K562 (cell line): Measurements from ENCODE around the gene C1QTNF2. TPM values are rescaled to one million over a fixed set of nuclear protein-coding genes. Genes with fewer than 3 reads are reported as not detected.

Experiments used
- BRCA1 ChIP-seq, 2 experiments: fragments of 450-650 bp in 1 of 2; sonication (generic) in 1 of 2; formaldehyde crosslinking in 1 of 2; IDR thresholded peaks; 2 replicates each; pipeline versions ENCODE4 v1.5.0 to v1.6.1; 2017 to 2020; ENCODE audit warnings: mild to moderate bottlenecking in 1 of 2, missing genetic modification reagents in 1 of 2
- CSDE1 ChIP-seq, 2 experiments: fragments of 450-650 bp; IDR thresholded peaks; 2 replicates each; pipeline ENCODE4 v1.6.1; 2016; ENCODE audit warnings: mild to moderate bottlenecking in 1 of 2
- FOXA3 ChIP-seq, 2 experiments: fragments of 450-650 bp in 1 of 2; sonication (generic) in 1 of 2; formaldehyde crosslinking; IDR thresholded peaks in 1 of 2; conservative IDR thresholded peaks in 1 of 2; 2 replicates each; pipeline versions ENCODE4 v1.4.0 to v1.8.0; 2020 to 2022; ENCODE audit warnings: mild to moderate bottlenecking in 2 of 2, missing genetic modification reagents in 1 of 2
- RBBP5 ChIP-seq: fragments of 200-600 bp; sonication (generic); IDR thresholded peaks from 2 replicates; pipeline ENCODE4 v1.6.1; 2012; ENCODE audit warnings: borderline replicate concordance, mild to moderate bottlenecking, low read length, control low read depth, inconsistent platforms; ENCODE audit not compliant: insufficient read depth, poor library complexity, severe bottlenecking
- RBFOX2 ChIP-seq: fragments of 200-400 bp; formaldehyde crosslinking; IDR thresholded peaks from 2 replicates; pipeline ENCODE4 v1.6.1; 2017; ENCODE audit warnings: low read depth, mild to moderate bottlenecking, low read length, moderate library complexity
- SMAD4 ChIP-seq: fragments of 250-450 bp; sonication (Bioruptor Pico); conservative IDR thresholded peaks from 2 replicates; pipeline ENCODE4 v1.8.0; 2021; ENCODE audit warnings: inconsistent platforms, mild to moderate bottlenecking, moderate library complexity
- SNIP1 ChIP-seq: fragments of 450-650 bp; IDR thresholded peaks from 2 replicates; pipeline ENCODE4 v1.7.1; 2017; ENCODE audit warnings: low read depth, mild to moderate bottlenecking
- polyA plus RNA-seq, 8 experiments: library from polyadenylated mRNA; depleted of rRNA in 4 of 8; stranded (reverse) in 5 of 8; unstranded in 3 of 8; fragments of >200 nt; fragmentation: Nextera tagmentation in 2 of 8; fragmentation: Illumina TruSeq in 1 of 8; extraction: Ambion mirVana in 2 of 8; extraction: Trizol in 1 of 8; gene quantifications; 2 replicates each; pipeline versions ENCODE4 v1.2.1 to v1.2.3, GENCODE V29; 2011 to 2014; ENCODE audit warnings: inconsistent platforms in 1 of 8, missing spikeins in 1 of 8
- total RNA-seq, 7 experiments: library from RNA; depleted of rRNA in 6 of 7; stranded (reverse); fragments of >200 nt in 6 of 7; fragmentation: Illumina TruSeq in 2 of 7; extraction: Trizol in 2 of 7; gene quantifications; 2 replicates each; pipeline versions ENCODE4 v1.2.1 to v1.2.3, GENCODE V29; 2011 to 2021; ENCODE audit warnings: low replicate concordance in 1 of 7
- TF ChIP-seq, protein P1 (sequence below): sonication (generic); formaldehyde crosslinking; IDR thresholded peaks from 2 replicates; pipeline ENCODE4 v1.8.1; 2023; ENCODE audit warnings: mild to moderate bottlenecking, missing genetic modification reagents
- TF ChIP-seq, protein P2 (sequence below): fragments of 450-650 bp; IDR thresholded peaks from 2 replicates; pipeline ENCODE4 v1.6.1; 2017; ENCODE audit warnings: antibody characterized with exemption, mild to moderate bottlenecking
- TF ChIP-seq, protein P3 (sequence below): fragments of 450-650 bp; IDR thresholded peaks from 2 replicates; pipeline ENCODE4 v1.7.1; 2018; ENCODE audit warnings: mild to moderate bottlenecking, low read depth; ENCODE audit not compliant: partially characterized antibody
- TF ChIP-seq, protein P4 (sequence below), 2 experiments: fragments of 250-450 bp in 1 of 2; fragments of 450-650 bp in 1 of 2; sonication (Bioruptor Pico) in 1 of 2; IDR thresholded peaks; 2 replicates each; pipeline versions ENCODE4 v1.6.1 to v1.8.0; 2016 to 2021; ENCODE audit warnings: mild to moderate bottlenecking in 2 of 2, moderate library complexity in 2 of 2, missing compliant biosample characterization in 1 of 2, missing genetic modification characterization in 1 of 2
- TF ChIP-seq, protein P5 (sequence below): sonication (generic); formaldehyde crosslinking; IDR thresholded peaks from 2 replicates; pipeline ENCODE4 v1.8.0; 2022; ENCODE audit warnings: missing genetic modification reagents, mild to moderate bottlenecking, moderate library complexity, borderline replicate concordance

Gene C1QTNF2
- total and polyA plus RNA-seq, 9 of the 15 experiments (the other 6 are each of a cell fraction or from before 2014, with no cell fraction given): not detected

DNA sequence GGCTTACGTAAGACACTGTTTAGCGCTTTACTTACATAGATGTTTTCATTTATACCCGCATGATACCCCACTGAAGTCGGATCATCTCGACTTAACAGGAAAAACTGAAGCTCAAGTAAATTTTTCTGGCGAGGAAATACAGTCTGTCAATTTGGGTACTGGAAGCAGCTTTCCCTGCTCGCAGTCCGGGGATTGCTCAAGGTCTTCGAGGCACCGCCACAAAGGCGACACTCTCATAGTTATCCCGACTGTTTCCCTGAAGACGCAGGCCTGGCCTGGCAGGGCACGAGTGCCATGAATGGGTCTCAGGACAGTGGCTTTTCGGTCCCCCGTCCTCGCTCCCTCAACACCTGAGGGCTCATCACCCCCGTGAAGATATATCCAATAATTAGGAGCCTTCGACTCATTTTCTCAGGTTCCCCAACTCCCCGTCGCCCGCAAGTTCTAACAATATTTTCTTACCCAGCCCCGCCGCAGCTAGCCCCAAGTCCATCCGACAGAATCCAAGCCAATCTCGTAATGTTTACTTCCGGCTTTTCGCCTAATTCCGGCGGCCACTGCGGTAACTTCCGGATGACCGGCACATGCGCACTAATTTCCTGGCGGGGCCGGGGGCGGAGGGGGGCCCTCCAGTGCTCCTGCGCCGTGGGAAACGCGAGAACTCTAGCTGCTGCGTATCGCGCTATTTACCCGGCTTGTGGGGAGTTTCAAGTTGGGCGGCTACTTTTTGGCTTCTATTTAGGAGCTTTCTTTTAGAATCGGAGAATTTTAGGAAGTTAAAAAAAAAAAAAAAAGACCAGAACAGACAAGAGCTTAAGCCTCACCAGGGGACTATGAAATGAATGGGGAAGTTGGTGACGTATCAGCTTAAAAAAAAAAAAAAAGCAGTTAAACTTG is 48.4 kb upstream of the C1QTNF2 start, which contains the start of gene SLU7 (continued):
- TF ChIP-seq, protein P1, sequence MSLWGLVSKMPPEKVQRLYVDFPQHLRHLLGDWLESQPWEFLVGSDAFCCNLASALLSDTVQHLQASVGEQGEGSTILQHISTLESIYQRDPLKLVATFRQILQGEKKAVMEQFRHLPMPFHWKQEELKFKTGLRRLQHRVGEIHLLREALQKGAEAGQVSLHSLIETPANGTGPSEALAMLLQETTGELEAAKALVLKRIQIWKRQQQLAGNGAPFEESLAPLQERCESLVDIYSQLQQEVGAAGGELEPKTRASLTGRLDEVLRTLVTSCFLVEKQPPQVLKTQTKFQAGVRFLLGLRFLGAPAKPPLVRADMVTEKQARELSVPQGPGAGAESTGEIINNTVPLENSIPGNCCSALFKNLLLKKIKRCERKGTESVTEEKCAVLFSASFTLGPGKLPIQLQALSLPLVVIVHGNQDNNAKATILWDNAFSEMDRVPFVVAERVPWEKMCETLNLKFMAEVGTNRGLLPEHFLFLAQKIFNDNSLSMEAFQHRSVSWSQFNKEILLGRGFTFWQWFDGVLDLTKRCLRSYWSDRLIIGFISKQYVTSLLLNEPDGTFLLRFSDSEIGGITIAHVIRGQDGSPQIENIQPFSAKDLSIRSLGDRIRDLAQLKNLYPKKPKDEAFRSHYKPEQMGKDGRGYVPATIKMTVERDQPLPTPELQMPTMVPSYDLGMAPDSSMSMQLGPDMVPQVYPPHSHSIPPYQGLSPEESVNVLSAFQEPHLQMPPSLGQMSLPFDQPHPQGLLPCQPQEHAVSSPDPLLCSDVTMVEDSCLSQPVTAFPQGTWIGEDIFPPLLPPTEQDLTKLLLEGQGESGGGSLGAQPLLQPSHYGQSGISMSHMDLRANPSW (CRISPR knock-in tag): no peak
- TF ChIP-seq CSDE1 (IDR thresholded peaks at IDR 0.05) (no peak), RBBP5 (peak; percentile 68), SMAD4 (CRISPR knock-in tag) (peak; percentile 33; the same call in 1 of the 2 replicates), FOXA3 (CRISPR knock-in tag; conservative IDR thresholded peaks at IDR 0.05 in 1 of 2, IDR thresholded peaks at IDR 0.05 in 1 of 2) (peak in 1 of 2 experiments; percentile 39; a peak in 2 of 4 replicates), SNIP1 (0 out of 2 replicates have a peak, but pooled peaks have one; percentile 44), BRCA1 (IDR thresholded peaks at IDR 0.05) (no peak), BRCA1 (CRISPR knock-in tag; IDR thresholded peaks at IDR 0.05) (no peak), RBFOX2 (peak; percentile 87)
- TF ChIP-seq, protein P2, sequence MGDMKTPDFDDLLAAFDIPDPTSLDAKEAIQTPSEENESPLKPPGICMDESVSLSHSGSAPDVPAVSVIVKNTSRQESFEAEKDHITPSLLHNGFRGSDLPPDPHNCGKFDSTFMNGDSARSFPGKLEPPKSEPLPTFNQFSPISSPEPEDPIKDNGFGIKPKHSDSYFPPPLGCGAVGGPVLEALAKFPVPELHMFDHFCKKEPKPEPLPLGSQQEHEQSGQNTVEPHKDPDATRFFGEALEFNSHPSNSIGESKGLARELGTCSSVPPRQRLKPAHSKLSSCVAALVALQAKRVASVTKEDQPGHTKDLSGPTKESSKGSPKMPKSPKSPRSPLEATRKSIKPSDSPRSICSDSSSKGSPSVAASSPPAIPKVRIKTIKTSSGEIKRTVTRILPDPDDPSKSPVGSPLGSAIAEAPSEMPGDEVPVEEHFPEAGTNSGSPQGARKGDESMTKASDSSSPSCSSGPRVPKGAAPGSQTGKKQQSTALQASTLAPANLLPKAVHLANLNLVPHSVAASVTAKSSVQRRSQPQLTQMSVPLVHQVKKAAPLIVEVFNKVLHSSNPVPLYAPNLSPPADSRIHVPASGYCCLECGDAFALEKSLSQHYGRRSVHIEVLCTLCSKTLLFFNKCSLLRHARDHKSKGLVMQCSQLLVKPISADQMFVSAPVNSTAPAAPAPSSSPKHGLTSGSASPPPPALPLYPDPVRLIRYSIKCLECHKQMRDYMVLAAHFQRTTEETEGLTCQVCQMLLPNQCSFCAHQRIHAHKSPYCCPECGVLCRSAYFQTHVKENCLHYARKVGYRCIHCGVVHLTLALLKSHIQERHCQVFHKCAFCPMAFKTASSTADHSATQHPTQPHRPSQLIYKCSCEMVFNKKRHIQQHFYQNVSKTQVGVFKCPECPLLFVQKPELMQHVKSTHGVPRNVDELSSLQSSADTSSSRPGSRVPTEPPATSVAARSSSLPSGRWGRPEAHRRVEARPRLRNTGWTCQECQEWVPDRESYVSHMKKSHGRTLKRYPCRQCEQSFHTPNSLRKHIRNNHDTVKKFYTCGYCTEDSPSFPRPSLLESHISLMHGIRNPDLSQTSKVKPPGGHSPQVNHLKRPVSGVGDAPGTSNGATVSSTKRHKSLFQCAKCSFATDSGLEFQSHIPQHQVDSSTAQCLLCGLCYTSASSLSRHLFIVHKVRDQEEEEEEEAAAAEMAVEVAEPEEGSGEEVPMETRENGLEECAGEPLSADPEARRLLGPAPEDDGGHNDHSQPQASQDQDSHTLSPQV: no peak
- TF ChIP-seq, protein P3, sequence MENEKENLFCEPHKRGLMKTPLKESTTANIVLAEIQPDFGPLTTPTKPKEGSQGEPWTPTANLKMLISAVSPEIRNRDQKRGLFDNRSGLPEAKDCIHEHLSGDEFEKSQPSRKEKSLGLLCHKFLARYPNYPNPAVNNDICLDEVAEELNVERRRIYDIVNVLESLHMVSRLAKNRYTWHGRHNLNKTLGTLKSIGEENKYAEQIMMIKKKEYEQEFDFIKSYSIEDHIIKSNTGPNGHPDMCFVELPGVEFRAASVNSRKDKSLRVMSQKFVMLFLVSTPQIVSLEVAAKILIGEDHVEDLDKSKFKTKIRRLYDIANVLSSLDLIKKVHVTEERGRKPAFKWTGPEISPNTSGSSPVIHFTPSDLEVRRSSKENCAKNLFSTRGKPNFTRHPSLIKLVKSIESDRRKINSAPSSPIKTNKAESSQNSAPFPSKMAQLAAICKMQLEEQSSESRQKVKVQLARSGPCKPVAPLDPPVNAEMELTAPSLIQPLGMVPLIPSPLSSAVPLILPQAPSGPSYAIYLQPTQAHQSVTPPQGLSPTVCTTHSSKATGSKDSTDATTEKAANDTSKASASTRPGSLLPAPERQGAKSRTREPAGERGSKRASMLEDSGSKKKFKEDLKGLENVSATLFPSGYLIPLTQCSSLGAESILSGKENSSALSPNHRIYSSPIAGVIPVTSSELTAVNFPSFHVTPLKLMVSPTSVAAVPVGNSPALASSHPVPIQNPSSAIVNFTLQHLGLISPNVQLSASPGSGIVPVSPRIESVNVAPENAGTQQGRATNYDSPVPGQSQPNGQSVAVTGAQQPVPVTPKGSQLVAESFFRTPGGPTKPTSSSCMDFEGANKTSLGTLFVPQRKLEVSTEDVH: peak; percentile 83
- TF ChIP-seq, protein P4, sequence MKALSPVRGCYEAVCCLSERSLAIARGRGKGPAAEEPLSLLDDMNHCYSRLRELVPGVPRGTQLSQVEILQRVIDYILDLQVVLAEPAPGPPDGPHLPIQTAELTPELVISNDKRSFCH (CRISPR knock-in tag; IDR thresholded peaks at IDR 0.05): no peak
- TF ChIP-seq, protein P4 (tag; IDR thresholded peaks at IDR 0.05): no peak
- TF ChIP-seq, protein P5, sequence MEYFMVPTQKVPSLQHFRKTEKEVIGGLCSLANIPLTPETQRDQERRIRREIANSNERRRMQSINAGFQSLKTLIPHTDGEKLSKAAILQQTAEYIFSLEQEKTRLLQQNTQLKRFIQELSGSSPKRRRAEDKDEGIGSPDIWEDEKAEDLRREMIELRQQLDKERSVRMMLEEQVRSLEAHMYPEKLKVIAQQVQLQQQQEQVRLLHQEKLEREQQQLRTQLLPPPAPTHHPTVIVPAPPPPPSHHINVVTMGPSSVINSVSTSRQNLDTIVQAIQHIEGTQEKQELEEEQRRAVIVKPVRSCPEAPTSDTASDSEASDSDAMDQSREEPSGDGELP (CRISPR knock-in tag): peak; percentile 30; the same call in 1 of the 2 replicates
